ENCODE measurements around the gene PHLDB1.
"Not testable (repeated sequence)": the region's sequence is repeated elsewhere in the genome, so short reads cannot be mapped to it uniquely, and the experiment has no call there.

The PHLDB1 gene

GRCh38 chr11:118607401-118608359 lies at the start of gene PHLDB1:
Gene PHLDB1 (plus strand): TSS chr11:118607615. CDS start chr11:118613837, 6,222 bp downstream.
- no peak for DNase-seq

DNA sequence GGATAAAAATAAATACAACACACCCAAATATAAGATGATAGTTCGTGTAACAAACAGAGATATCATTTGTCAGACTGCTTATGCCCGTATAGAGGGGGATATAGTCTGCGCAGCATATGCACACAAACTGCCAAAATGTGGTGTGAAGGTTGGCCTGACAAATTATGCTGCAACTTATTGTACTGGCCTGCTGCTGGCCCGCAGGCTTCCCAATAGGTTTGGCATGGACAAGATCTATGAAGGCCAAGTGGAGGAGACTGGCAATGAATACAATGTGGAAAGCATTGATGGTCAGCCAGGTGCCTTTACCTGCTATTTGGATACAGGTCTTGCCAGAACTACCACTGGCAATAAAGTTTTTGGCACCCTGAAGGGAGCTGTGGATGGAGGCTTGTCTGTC lies 46.6 kb upstream of the PHLDB1 start:
- DNase-seq = no peak

GRCh38 chr11:118565051-118565450 lies 42.4 kb upstream of the PHLDB1 start:
- no peak for DNase-seq

DNA sequence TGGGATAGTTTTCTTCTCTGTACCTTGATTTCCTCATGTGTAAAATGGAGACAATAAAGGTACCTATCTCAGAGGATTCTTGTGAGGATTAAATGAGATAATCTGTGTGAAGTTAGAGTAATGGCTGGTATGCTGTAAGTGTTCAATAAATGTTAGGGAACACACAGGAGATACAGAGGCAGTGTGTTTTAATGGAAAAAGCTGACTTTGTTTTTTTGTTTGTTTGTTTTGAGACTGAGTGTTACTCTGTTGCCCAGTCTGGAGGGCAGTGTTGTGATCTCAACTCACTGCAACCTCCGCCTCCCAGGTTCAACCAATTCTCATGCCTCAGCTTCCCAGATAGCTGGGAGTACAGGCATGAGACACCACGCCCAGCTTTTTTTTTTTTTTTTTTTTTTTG lies 37.7 kb upstream of the PHLDB1 start:
- DNase-seq = no peak

- DNase-seq = no peak
These were observed 36.6 kb upstream of the PHLDB1 start for GRCh38 chr11:118570787-118571186.

- DNase-seq = not testable (repeated sequence)
These were observed 35.7 kb upstream of the PHLDB1 start for GRCh38 chr11:118571701-118572060.

DNA sequence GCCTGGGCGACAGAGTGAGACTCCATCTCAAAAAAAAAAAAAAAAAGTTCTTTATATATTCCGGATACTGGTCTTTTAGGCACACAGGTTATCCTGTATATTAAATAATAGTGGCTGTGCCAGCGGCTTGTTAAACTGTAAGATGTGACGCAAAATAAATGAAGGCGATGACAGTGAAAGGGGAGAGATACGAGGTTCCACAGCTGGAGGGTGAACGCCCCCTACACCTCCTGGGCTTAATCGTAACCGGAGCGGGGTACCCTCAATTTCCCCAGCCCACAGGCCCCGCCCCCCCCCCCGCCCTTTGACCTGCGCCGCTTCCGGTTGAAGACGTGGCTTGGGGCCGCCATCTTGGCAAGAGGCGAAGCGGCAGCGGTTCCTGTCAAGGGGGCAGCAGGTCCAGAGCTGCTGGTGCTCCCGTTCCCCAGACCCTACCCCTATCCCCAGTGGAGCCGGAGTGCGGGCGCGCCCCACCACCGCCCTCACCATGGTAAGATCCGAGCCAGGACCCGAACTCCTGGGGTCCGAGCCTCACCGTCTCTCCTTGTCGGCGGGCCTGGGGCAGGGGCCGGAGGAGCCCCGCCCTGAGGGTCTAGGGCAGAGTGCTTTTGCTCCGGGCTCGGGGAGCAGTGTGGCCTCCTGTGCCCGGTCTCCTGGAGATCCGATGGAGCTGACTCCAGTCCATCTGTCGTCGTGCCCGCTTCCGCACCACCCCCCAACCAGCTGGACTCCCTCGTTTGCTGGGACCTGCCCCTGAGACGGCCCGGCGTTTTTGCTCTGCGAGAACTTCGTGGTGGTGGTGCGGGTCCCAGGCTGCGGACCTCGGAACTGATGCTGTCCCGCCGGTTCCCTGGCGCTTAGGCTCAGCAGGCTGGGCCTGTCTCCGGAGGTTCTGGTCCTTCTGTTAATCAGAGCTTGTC lies 35.1 kb upstream of the PHLDB1 start, which contains the start of gene ARCN1:
TSS of gene ARCN1 (plus strand) at position 349 of the 920 bp plus-strand sequence. CDS start at position 488, 139 bp downstream.
- DNase-seq = no peak

- DNase-seq = no peak
These were observed 34.3 kb upstream of the PHLDB1 start for GRCh38 chr11:118572981-118573550.

DNA sequence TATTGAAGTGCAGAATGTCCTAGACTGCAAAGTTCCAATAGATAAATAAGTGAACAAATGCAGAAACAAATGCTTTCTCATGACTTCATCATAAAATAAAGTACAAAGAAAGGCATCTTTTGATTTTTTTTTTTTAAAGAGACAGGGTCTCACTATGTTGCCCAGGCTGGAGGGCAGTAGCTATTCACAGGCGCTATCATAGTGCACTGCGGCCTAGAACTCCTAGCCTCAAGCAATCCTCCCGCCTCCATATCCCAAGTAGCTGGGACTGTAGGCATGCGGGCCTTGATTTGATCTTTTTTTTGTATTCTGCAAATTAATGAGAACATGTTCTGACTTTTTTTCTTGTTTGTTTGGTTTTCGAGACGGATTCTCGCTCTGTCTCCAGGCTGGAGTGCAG lies 32.8 kb upstream of the PHLDB1 start:
- no peak for DNase-seq

- DNase-seq = not testable (repeated sequence)
These were observed 29.4 kb upstream of the PHLDB1 start for GRCh38 chr11:118577995-118578394.

- DNase-seq = no peak
These were observed 26.4 kb upstream of the PHLDB1 start for GRCh38 chr11:118581057-118581456.

DNA sequence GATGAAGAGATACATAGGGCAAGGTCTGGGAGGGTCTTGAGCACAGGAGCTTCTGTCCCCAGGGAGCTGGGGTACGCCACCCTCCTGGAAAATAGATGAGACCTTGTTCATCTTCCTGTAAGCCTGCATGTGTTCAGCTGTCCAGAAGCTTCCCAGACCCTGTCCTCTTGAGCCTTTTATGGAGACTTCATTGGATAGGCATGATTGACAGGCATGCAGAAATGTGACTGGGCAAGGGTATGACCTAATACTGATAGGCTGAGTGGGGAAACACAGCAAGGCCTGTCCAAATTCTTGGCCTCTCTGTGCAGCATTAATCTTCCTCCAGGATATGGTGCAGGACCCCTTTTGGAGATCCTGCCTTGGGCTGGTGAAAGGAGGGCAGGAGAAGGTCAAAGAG lies 19.5 kb upstream of the PHLDB1 start:
- no peak for DNase-seq

DNA sequence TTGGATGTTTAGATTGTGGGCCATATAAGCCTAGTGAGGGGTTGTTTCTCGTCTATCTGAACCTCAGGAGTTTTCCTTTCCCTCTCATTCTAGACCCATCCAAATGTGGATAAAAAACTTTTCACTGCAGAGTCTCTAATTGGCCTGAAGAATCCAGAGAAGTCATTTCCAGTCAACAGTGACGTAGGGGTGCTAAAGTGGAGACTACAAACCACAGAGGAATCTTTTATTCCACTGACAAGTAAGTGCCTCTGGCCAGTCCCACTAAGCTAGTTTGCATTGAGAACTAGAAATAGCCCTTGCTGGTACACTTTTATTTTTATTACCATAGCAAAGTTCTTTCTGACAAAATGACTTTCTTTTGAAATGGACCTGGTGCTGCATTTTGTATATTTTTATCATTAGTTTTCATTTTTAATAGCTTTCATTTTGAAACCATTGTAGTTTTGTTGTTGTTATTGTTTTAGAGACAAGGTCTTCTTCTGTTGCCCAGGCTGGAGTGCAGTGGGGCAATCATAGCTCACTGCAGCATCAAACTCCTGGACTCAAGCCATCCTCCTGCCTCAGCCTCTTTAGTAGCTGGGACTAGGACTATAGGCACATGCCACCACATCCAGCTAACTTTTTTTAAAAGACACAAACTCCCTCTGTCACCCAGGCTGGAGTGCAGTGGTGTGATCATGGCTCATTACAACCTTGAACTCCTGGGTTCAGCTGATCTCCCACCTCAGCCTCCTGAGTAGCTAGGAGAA lies 14.6 kb upstream of the PHLDB1 start:
- DNase-seq = no peak

DNA sequence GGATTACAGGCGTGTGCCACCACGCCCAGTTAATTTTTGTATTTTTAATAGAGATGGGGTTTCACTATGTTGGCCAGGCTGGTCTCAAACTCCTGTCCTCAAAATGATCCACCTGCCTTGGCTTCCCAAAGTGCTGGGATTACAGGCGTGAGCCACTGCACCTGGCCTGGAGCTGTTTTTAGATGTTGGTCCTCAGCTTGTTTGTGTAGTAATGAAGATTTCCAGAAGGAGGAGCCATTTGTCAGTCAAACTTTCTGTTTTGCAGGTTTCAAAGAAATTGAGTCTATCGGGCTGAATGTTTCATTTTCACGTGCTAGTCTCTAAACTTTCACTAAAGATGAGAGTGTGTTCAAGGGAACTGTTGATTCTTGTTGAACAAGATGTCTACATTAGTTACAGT lies 12.4 kb upstream of the PHLDB1 start:
- not testable (repeated sequence) for DNase-seq

DNA sequence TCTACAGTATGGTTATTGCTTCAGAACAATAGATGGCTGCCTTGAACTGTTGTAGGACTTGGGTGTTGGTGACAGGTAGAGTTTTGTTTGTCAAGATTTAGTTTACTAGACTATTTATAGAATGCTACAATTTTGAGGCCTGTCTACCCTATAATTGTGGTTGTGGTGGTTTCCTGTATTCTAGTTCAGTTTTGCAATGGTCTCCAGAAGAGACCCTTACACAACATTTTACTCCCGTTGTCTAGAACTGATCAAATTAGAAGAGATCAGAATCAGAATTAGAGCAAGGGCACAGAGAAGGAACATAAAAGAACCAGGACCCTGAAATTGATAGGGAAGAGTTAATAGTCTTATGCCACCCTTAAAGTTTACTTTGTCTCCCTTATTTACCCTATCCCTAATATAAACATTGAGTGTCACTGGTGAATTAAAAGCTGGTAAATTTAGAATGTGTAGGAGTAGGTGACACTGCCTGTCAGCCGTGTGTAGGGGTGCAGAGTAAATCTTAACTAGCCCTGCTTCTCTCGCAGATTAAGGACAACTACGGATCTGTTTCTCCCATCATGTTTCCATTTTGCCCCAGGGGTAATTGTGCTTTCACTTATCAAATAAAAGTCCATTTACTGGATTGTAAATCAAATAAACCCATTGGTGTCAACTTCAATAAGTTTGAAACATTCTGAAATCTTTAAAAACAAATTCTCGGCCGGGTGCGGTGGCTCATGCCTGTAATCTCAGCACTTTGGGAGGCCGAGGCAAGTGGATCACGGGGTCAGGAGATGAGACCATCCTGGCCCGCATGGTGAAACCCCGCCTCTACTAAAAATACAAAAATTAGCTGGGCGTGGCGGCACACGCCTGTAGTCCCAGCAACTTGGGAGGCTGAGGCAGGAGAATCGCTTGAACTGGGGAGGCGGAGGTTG lies 10.9 kb upstream of the PHLDB1 start:
- no peak for DNase-seq

DNA sequence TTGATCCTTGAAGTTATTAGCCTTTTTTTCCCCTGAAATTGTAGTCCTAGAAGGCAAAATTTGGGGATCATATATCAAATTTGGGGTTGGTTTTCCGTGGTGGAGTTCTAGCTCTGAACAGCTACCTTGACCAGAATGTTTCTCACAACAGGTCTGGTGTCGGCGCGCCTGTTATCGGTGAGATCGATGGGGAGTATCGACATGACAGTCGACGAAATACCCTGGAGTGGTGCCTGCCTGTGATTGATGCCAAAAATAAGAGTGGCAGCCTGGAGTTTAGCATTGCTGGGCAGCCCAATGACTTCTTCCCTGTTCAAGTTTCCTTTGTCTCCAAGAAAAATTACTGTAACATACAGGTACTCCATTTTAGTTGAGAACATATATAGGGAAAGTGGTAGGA lies 9.9 kb upstream of the PHLDB1 start:
- DNase-seq = no peak

DNA sequence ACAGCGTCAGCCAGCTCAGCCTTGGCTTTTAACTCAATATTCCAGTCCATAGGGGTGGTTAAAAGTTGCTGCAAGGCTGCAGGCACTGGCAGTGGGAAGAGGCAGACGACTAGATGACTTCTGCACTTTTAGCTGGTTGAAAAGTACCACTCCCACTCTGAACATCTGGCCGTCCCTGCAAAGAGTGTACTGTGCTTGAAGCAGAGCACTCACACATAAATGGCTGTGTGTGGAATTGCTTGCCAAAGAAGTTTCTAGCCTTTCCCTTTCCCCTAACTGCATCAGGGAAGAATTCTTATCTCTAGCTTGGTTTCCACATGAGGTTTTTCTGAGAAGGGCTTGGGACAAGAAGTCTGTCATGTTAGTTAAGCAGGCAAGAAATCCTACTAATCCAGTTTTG lies 5.1 kb upstream of the PHLDB1 start:
- DNase-seq = no peak

- DNase-seq = not testable (repeated sequence)
These were observed 3.7 kb upstream of the PHLDB1 start for GRCh38 chr11:118603709-118604108.

- no peak for DNase-seq
These were observed 2.8 kb upstream of the PHLDB1 start for GRCh38 chr11:118604566-118604965.

DNA sequence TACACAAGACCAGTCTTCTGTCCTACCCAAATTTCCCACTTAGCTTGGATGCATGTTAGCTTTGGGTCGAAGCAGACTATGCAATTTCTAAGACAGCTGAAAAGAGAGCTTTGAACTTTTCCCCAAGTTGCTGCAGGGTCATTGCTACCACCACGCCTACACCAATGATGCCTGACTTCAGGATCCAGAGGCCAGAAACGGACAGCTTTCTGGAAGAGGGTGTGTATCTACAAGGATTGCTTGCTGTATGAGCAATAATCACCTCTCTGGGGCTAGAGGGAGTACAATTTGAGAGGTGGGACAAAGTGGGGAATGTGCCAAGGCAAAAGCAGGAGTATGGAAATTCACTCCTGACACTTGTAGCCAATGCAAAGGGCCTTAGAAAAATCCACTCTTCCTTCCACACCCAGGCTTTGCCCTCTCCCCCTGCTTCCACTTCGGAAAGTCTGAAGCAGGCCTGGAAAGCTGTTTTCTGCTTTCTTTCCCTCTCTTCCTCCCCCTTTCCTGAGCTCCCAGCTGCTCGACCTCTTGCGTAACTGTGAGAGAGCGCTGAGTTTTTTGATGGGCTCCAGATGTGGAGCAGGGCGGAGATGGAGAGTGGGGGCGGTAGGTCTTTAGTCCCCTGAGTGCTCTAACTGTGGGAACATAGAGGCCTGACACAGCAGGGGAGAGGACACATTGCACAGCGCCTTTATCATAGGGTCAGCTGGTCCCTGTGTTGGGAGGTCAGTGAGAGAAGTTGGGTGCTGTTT lies 2.1 kb upstream of the PHLDB1 start:
- DNase-seq = no peak
